ENCODE measurements around the gene GNAI1.
"Not testable (repeated sequence)": the region's sequence is repeated elsewhere in the genome, so short reads cannot be mapped to it uniquely, and the experiment has no call there.

The GNAI1 gene

DNA sequence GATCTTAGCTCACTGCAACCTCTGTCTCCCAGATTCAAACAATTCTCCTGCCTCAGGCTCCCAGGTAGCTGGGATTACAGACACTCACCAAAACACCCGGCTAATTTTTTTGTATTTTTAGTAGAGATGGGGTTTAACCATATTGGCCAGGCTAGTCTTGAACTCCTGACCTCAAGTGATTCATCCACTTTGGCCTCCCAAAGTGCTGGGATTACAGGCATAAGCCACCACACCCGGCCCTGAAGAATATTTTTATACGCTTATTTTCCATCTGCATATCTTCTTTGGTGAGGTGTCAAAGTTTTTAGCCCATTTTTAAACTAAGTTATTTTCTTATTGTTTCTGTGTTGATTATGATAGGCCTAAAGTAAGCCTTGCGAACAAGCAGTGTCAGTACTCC, 23.1 kb downstream of the GNAI1 start:
- DNase-seq (ENCODE audit: low read depth in 2 of 3, low spot score in 2 of 3) = not testable (repeated sequence)

DNA sequence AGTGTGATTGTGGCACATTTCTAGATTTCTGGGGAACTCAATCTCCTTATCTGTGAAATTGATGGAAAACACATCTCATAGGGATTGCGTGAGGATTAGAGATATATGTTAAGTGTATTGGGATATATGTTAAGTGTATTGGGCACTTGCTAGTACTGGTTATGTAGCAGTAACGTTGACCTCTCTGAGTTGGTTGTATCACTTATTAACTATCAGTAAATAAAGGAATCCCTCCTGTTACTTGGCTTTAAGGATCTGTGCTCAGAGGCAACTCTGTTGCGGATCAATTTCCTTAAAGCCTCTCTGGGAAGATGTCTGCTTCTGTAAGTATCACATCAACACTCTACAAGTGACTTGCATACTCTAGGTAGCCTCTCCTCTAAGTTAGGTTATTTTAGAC, 25.2 kb downstream of the GNAI1 start:
- DNase-seq (ENCODE audit: low read depth in 2 of 3, low spot score in 2 of 3) = no peak

DNA sequence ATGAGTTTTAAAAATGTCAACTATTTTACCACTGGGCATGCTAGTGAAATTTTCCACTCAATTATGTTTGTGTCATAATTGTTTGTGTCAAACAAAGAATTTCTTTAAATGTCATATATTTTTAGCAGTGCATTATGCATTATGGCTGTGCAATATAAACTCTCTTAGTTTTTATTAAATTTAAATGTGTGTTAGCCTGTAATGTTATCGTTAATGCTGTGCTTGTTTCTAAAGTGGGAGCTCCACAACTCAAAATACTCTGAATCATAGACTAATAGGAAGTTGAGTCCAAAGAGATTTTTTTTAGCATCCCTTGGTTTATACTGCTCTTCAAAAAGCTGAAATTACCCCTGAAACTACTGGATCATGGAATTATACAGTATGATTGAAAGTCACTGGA, 26.8 kb downstream of the GNAI1 start:
- DNase-seq (ENCODE audit: low read depth in 2 of 3, low spot score in 2 of 3) = no peak

DNA sequence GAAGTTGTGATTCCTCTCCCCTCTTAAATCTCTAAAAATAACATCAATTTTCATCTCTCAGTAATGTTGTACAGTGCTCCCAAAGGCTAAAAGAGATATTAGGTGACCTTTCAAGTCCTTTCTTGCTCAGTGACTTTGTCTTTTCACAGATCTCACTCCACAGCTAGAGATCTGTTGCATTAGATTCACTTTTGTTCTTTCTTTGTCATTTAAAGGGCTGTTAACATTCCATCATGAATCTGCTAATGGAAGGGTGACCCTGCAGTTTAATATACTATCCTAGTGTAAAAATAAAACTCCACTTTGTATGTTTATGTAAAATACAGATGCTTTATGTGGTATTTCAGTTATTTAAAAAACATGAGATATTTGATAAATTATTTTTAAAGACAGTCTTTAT, 30.5 kb downstream of the GNAI1 start:
- no peak for DNase-seq (ENCODE audit: low read depth in 2 of 3, low spot score in 2 of 3)

DNA sequence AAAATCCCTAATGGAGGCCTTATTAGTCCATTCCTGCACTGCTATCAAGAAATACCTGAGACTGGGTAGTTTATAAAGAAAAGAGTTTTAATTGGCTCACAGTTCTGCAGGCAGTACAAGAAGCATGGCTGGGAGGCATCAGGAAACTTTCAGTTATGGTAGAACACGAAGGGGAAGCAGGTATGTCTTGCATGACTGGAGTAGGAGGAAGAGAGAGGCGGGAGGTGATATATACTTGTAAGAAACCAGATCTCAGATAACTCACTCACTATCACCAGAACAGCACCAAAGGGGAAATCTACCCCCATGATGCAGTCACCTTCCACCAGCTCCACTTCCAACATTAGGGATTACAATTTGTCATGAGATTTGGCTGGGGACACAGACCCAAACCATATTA, 35.8 kb downstream of the GNAI1 start:
- DNase-seq (ENCODE audit: low read depth in 2 of 3, low spot score in 2 of 3) = no peak

DNA sequence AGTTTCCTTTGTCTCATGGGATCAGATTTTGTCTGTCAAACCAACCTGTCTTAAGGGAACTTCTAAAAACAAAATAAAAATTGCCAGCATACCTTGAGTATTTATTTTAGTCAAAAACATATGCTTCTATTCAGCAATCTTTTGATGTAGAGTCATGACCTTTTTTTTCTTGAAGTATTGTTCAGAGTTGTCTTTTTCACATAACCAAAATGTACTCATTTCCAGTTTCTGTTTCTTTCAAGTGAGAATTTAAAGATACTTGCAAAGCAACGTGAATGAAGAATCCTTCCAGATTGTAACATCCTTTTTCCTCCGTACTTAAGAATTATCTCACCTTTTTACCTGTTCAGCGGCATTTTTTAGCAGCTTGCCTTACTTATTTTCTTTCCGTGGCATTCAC, 37.8 kb downstream of the GNAI1 start:
- no peak for DNase-seq (ENCODE audit: low read depth in 2 of 3, low spot score in 2 of 3)

DNA sequence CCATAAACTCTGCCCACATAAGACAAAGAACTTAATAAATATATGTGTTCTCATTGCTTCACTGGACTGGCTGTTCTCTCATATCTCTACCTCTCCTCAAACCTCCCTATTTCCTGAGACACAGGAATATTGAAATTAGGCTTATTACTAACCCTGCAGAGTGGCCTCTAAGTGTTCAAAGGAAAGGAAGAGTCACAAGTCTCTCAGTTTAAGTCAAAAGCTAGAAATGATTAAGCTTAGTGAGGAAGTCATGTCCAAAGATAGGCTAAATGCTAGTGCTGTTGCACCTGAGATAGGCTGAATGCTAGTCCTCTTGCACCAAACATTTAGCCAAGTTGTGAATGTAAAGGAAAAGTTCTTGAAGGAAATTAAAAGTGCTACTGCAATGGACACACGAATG, 41.1 kb downstream of the GNAI1 start:
- no peak for DNase-seq (ENCODE audit: low read depth in 2 of 3, low spot score in 2 of 3)

DNA sequence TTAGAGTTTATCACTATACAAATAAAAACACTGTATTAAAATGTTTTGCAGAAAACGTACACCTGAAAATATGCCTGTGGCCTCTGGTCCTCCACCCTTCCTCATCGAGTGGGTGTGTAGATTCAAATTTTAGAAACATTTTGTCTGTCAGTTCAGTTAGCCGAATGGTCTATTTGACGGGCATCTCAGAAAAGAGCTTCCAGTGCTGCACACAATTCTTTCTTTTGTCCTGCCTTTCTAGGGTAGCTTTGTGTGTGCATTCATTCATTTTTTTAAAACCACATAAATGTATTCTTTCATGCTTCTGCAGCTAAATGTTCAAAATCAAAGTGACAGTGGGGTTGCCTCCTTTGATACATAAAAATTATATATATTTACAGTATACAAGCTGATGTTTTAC, 46.8 kb downstream of the GNAI1 start:
- no peak for DNase-seq (ENCODE audit: low read depth in 2 of 3, low spot score in 2 of 3)

DNA sequence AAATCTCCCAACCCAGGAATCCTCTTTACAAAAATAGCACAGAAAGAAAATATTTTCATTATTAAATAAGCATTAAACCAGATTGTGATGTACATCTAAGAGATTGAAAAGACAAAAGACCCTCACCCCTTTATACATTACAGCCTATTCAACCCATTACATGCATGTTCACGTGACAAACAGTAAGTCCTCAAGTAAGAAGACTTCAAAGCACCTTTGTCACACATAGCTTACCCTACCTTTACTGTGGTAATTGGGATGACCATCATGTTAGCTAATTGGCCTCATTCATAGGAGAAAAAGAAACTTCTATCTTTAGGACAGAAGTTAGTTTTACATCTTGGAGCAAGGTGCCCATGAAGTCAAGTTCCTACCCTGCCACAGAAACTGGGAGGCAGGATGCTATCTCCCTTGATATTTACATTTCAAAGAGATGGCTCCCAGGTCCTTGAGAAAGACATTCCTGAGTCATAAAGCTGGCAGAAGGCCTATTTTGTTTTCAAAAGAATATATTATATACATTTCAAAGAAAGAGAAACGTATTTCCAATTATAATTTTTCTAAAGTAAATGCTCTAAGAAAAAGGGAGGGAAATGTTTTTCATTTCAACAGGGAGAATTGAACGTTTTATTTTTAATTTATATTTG, 48.1 kb downstream of the GNAI1 start:
- no peak for DNase-seq (ENCODE audit: low read depth in 2 of 3, low spot score in 2 of 3)

DNA sequence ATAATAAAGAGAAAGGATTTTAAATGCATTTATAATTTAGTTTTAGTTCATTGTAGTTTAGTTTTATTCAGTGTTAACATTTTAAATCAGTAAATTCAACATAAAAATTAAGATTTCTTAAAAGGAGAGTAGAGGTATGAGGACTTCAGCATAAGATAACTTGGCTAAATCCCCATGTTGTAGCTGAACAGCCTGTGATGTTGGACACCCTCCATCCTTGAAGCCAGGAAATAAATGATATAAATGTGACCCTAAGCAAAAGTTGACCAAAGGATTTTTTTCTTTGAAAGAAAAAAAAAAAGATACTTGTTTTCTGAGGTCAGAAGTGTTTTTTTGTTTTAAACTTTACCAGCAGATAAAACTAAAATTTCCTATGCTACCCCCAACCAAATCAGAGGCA, 48.7 kb downstream of the GNAI1 start:
- no peak for DNase-seq (ENCODE audit: low read depth in 2 of 3, low spot score in 2 of 3)

DNA sequence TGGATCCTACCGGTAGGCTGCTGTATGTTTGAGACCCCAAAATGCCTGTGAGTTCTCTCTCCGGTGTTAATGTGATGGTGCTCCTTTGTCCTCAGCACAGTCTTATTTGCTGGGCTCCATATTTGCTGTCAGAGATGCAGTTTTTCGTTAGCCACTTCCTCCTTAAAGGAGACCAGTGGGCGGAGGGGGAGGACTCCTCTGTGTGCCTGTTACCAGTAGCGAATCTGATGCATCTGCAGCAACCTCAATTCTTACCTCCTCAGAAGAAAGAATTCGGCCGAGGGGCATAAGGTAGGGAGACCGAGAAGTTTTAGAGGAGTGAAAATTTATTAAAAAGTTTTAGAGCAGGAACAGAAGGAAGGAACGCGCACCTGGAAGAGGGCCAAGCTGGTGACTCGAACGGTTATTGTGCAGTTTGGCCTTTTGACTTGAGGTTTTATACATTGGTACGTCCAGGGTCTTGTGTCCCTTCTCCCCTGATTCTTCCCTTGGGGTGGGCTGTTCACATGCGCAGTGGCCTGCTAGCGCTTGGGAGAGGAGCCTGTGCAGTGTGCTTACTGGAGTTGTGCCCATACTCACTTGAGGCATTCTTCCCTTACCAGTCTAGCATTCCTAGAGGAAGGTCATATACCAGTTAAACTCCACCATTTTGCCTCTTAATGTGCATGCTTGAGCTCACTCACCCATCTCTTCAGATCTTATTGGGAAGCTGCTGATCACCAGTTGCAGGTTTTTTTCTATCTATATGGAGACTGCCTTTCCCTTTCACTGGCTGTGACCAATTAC, 49.5 kb downstream of the GNAI1 start:
- DNase-seq (ENCODE audit: low read depth in 2 of 3, low spot score in 2 of 3) = no peak

DNA sequence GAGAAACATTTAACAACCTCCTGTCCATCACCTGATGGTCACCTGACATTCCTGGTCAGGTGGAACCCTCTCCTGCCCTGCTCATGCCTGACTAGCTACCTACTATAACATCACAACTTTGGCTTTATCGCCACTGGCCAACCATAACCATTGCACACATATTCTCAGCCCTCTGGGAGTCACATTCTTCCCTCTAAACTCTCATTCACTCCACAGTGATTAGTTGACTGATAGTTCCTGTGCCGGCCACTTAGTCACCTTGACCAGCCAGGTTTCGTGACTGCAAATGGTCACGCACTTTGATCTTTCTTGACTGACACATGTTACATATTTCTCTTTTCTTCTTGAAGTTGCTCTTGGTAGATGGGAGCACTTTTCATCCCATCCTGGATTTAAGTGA, 50.1 kb downstream of the GNAI1 start:
- DNase-seq (ENCODE audit: low read depth in 2 of 3, low spot score in 2 of 3) = no peak

DNA sequence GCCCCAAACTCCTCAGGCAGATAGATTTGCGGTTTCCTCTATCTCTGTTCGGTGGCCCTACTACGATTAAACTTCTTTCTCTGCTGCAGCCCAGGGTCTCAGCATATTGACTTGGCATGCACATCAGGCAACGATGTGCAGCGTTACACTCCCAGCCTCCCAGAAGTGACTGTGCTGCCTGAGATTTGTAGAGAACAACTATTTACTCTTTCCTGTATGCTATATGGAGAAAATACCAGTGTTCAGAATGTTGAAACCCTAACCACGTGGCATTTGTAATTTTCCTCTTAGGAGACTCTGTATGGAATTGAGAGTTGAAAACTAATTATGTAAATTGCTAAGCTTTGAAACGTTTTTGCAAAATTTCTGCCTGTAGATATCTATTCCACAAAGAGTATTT, 50.9 kb downstream of the GNAI1 start:
- no peak for DNase-seq (ENCODE audit: low read depth in 2 of 3, low spot score in 2 of 3)

DNA sequence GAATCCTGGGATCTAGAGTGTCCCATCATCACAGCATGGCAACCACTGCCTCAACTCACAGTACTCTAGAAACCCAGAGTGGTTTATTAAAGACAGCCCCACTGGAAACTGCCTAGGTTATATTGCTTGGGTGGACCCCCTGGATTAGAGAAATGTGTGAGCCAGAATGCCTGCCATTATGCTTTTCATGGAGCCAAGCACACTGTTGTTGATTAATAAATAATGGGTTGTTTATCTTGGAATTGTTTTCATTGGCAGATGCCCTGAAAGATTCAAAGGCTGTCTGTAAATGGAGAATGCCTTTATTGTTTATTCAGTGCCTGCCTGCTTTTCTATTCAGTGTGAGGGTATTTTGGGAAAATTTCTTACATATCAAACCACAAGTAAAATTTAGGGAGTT, 52.1 kb downstream of the GNAI1 start:
- no peak for DNase-seq (ENCODE audit: low read depth in 2 of 3, low spot score in 2 of 3)

DNA sequence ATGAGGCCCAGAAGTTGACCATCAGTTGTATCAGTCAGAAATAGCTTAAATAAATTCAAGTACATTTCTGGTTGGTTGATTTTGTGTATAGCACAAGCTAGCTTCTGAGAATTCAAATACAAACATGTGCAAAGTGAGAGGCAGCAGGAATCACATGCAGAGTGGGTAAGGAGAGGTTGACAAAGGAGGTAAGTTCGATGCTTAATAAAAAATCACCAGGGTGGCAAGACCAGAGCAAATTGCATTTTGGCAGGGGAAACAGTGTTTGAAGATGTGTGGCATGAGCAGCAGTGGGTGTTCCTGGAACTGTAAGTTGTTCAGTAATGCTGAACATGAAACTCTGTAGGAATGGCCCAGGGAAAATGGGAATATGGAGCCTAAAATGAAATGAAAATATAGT, 52.6 kb downstream of the GNAI1 start:
- no peak for DNase-seq (ENCODE audit: low read depth in 2 of 3, low spot score in 2 of 3)

DNA sequence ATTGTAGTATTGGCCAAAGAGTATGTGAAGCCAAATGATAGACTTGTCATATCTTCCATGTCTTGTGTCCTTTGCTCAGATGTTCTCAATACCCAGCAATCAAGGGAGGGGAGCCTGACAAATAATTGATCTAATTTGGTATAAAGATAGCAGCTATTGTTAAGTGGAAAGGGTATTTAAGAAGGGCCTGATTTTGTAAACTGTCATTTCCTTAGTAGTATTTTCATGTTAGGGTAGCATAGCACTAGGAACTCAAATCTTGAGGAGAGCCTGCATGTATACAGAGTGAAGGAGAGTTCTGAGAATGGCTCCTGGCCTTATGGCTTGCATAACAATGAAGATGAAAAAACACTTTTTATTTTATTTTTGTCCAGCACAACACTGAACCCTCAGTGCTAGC, 53.1 kb downstream of the GNAI1 start:
- no peak for DNase-seq (ENCODE audit: low read depth in 2 of 3, low spot score in 2 of 3)

DNA sequence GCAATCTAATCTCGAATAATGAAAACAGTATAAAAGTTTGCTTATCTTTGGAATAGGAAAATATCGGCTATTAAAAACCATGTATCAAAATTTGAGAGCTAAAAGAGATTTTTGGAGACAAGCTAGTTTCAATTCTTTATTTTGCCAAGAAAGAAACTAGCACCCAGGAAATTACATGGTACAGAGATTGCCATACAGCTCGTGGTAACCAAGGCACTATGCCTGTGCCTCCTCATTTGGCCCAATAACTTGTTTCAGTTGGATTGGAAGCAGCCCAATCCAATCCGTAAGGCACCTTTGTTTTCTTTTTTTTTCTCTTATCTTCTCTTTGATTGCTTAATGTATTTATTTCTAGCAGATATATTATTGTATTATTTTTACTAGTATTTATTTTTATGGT, 55.0 kb downstream of the GNAI1 start:
- no peak for DNase-seq (ENCODE audit: low read depth in 2 of 3, low spot score in 2 of 3)

DNA sequence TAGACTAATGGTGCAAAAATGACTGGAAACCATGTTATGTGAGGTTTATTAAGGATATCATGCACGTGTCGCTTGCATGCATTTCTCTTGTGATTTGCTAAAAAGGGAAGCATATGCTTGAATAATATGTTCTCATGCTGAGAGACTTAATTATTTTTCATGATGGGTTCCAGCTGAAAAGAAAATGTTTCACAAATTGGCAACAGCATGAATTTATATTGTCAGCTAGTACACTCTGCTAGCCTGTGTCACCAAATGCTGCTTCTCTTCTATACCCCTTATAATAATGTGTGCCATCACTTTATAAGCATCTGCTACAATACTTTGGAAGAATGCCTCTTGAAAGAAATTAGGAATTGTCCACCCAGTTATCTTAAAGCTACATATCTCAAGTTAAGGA, 63.0 kb downstream of the GNAI1 start:
- no peak for DNase-seq (ENCODE audit: low read depth in 2 of 3, low spot score in 2 of 3)

DNA sequence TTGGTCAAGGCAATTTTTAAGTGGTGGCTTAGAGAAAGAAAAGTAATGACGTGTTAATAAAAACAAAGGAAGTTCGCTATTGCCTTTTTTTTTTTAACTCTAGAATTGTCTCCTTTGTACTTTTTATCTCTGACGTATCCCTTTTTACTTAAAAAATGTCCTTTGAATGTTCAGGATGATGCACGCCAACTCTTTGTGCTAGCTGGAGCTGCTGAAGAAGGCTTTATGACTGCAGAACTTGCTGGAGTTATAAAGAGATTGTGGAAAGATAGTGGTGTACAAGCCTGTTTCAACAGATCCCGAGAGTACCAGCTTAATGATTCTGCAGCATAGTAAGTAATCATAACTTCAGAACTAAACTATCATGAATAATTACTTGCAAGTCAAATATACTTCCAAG, 64.4 kb downstream of the GNAI1 start:
- no peak for DNase-seq (ENCODE audit: low read depth in 2 of 3, low spot score in 2 of 3)

DNA sequence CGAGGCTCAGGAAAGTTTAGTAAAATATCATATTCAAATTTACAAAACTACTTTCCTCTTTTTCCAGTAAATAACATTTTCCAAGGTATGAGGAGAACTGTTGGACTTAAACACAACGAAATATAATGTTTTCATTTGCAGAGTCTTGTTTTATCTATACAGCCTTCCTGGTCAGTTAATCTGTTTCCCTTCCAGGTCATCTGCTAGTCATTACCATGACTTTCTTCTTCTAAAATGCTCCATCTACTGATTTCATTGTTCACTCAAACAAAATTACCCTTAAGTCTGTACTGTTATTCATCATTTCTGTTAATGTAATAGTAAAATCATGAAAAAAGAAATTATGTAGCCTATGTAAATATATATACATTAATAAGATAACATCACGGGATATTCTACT, 69.8 kb downstream of the GNAI1 start:
- no peak for DNase-seq (ENCODE audit: low read depth in 2 of 3, low spot score in 2 of 3)

DNA sequence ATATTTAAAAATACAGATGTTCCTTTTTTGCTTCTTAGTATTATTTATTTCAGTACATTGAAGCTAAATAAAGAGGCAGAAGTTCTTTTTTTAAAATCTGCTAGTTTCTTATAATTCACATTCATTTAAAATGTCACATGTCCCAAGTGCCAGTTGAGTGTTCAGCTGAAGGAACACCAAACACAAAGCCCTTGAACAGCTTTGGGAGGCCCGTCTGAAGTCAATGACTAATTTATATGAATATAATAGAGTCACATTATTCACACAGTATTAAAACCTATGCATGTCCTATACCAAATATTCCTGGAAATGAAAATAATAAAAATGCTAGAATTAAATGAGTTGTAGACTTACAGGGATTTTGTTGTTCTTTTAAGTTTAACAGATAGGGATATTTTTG, 70.3 kb downstream of the GNAI1 start:
- DNase-seq (ENCODE audit: low read depth in 2 of 3, low spot score in 2 of 3) = no peak

DNA sequence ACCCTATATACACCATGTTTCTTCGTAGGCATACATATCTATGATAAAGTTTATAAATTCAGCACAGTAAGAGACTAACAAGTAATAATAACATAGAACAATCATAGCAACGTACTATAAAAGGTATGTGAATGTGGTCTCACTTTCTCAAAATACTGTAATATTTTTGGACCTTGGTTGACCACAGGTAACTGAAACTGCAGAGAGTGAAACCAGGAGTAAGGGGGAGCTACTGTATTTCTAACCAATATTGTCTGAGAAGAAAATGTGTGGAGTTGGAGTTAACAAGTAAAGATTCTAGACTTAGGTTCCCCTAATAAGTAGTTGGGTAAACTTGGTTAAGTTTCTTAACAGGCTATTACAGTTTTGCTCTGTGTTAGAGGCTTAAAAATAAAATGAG, 72.1 kb downstream of the GNAI1 start:
- no peak for DNase-seq (ENCODE audit: low read depth in 2 of 3, low spot score in 2 of 3)

DNA sequence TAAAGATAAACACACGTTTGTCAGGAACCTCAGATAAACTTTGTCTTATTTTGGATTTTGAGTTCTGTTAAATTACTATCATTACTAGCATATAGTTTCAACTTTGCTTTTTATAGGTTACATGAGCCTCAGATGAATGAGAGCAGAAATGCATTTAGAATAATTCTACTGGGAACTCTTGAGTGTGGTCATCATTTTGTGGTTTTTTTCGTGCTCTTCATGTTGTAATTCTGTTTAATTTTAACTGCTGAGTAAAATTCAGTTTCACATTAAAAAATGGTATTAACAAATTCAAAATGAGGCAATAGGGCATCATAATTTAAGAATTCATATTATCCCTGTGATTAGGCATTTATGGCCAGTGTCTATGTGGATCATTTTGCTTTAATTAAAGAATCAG, 72.9 kb downstream of the GNAI1 start:
- no peak for DNase-seq (ENCODE audit: low read depth in 2 of 3, low spot score in 2 of 3)
